H9 (cell line): ENCODE data around the gene PLXNA4. TPM values are rescaled to one million over a fixed set of nuclear protein-coding genes. Genes with fewer than 3 reads are reported as not detected.

Experiments used
- DNase-seq: peaks from one replicate; pipeline ENCODE4 v3.0.0-alpha.2; 2017
- H2AFZ ChIP-seq: one replicate; pipeline ENCODE4 v1.6.1; 2013; ENCODE audit warnings: mild to moderate bottlenecking, low read length, control low read depth, moderate library complexity
- H2AK5ac ChIP-seq: 2 replicates; pipeline ENCODE4 v1.6.1; 2013; ENCODE audit warnings: low read length, control low read depth, mixed read lengths; ENCODE audit not compliant: insufficient read length
- H2BK120ac ChIP-seq: one replicate; pipeline ENCODE4 v1.6.1; 2013; ENCODE audit warnings: low read depth, mild to moderate bottlenecking, low read length, control low read depth, inconsistent platforms; ENCODE audit not compliant: poor library complexity, severe bottlenecking
- H2BK12ac ChIP-seq: 2 replicates; pipeline ENCODE4 v1.6.1; 2013; ENCODE audit warnings: low read length, control low read depth, mixed read lengths, low read depth; ENCODE audit not compliant: insufficient read length
- H2BK15ac ChIP-seq: 2 replicates; pipeline ENCODE4 v1.6.1; 2013; ENCODE audit warnings: low read depth, low read length, control low read depth
- H2BK20ac ChIP-seq: one replicate; pipeline ENCODE4 v1.6.1; 2013; ENCODE audit warnings: low read depth, mild to moderate bottlenecking, low read length, control low read depth, inconsistent platforms; ENCODE audit not compliant: poor library complexity, severe bottlenecking
- H2BK5ac ChIP-seq: 2 replicates; pipeline ENCODE4 v1.6.1; 2013; ENCODE audit warnings: low read length, control low read depth, mixed read lengths; ENCODE audit not compliant: insufficient read length
- H3K14ac ChIP-seq: 2 replicates; pipeline ENCODE4 v1.6.1; 2013; ENCODE audit warnings: low read length, control low read depth; ENCODE audit not compliant: insufficient read depth
- H3K18ac ChIP-seq: 2 replicates; pipeline ENCODE4 v1.6.1; 2013; ENCODE audit warnings: low read depth, mild to moderate bottlenecking, mixed read lengths, low read length, control low read depth; ENCODE audit not compliant: insufficient read length
- H3K23ac ChIP-seq: 2 replicates; pipeline ENCODE4 v1.6.1; 2013; ENCODE audit warnings: low read length, control low read depth, mixed read lengths, low read depth; ENCODE audit not compliant: insufficient read length
- H3K23me2 ChIP-seq: 2 replicates; pipeline ENCODE4 v1.6.1; 2013; ENCODE audit warnings: low read depth, mild to moderate bottlenecking, mixed read lengths, low read length, control low read depth; ENCODE audit not compliant: insufficient read length, poor library complexity, severe bottlenecking
- H3K27ac ChIP-seq: 2 replicates; pipeline ENCODE4 v1.5.1; 2013; ENCODE audit warnings: low read length, control low read depth, mixed read lengths, low read depth; ENCODE audit not compliant: insufficient read length
- H3K27me3 ChIP-seq: 2 replicates; pipeline ENCODE4 v1.6.1; 2013; ENCODE audit warnings: low read length, control low read depth, inconsistent platforms; ENCODE audit not compliant: insufficient read depth
- H3K4ac ChIP-seq: 2 replicates; pipeline ENCODE4 v1.6.1; 2013; ENCODE audit warnings: low read depth, mild to moderate bottlenecking, control low read depth, inconsistent platforms, low read length, moderate library complexity
- H3K4me1 ChIP-seq: 2 replicates; pipeline ENCODE4 v1.6.1; 2013; ENCODE audit warnings: low read length, control low read depth, inconsistent platforms; ENCODE audit not compliant: insufficient read depth
- H3K4me2 ChIP-seq: 2 replicates; pipeline ENCODE4 v1.6.1; 2013; ENCODE audit warnings: low read length, control low read depth, mixed read lengths; ENCODE audit not compliant: insufficient read length, insufficient read depth
- H3K56ac ChIP-seq: 2 replicates; pipeline ENCODE4 v1.6.1; 2013; ENCODE audit warnings: low read depth, mild to moderate bottlenecking, mixed read lengths, low read length, control low read depth; ENCODE audit not compliant: insufficient read length
- H3K79me1 ChIP-seq: 2 replicates; pipeline ENCODE4 v1.6.1; 2013; ENCODE audit warnings: low read depth, mild to moderate bottlenecking, moderate library complexity, low read length, control low read depth, inconsistent platforms; ENCODE audit not compliant: insufficient read depth, poor library complexity, severe bottlenecking
- H3K79me2 ChIP-seq: 2 replicates; pipeline ENCODE4 v1.6.1; 2013; ENCODE audit warnings: low read length, control low read depth, inconsistent platforms; ENCODE audit not compliant: insufficient read depth
- H3K9ac ChIP-seq: 2 replicates; pipeline ENCODE4 v1.6.1; 2013; ENCODE audit warnings: low read length, control low read depth, mixed read lengths; ENCODE audit not compliant: insufficient read length; ENCODE audit errors: extremely low read depth
- H3K9me3 ChIP-seq: one replicate; pipeline ENCODE4 v1.6.1; 2013; ENCODE audit warnings: low read depth, low read length, inconsistent platforms; ENCODE audit not compliant: control insufficient read depth
- H3T11ph ChIP-seq: one replicate; pipeline ENCODE4 v1.6.1; 2013; ENCODE audit warnings: mild to moderate bottlenecking, low read length, control low read depth, inconsistent platforms
- H4K20me1 ChIP-seq: one replicate; pipeline ENCODE4 v1.6.1; 2013; ENCODE audit not compliant: control insufficient read depth, insufficient read length, insufficient read depth
- H4K5ac ChIP-seq: 2 replicates; pipeline ENCODE4 v1.6.1; 2013; ENCODE audit warnings: low read depth, mild to moderate bottlenecking, mixed read lengths, low read length, control low read depth; ENCODE audit not compliant: insufficient read length
- H4K8ac ChIP-seq: replicated peaks from 2 replicates; pipeline ENCODE4 v1.6.1; 2013; ENCODE audit warnings: low read length, control low read depth, mixed read lengths, low read depth; ENCODE audit not compliant: insufficient read length
- H4K91ac ChIP-seq: 2 replicates; pipeline ENCODE4 v1.6.1; 2013; ENCODE audit warnings: low read depth, mild to moderate bottlenecking, moderate library complexity, mixed read lengths, low read length, control low read depth; ENCODE audit not compliant: insufficient read length
- H3K27ac Mint-ChIP-seq, 3 experiments: 2 replicates in 2 of 3; 3 replicates in 1 of 3; pipeline ENCODE4 v1.8.0; 2020 to 2021; ENCODE audit warnings: mixed read lengths in 3 of 3, mild to moderate bottlenecking in 1 of 3, moderate library complexity in 1 of 3
- H3K27me3 Mint-ChIP-seq: 2 replicates; pipeline ENCODE4 v1.8.0; 2021; ENCODE audit warnings: low read depth, mild to moderate bottlenecking, moderate library complexity, mixed read lengths
- H3K36me3 Mint-ChIP-seq, 3 experiments: 2 replicates in 2 of 3; 3 replicates in 1 of 3; pipeline ENCODE4 v1.8.0; 2020 to 2021; ENCODE audit warnings: low read depth in 3 of 3, mixed read lengths in 3 of 3; ENCODE audit not compliant: insufficient read depth in 1 of 3
- H3K4me1 Mint-ChIP-seq, 2 experiments: 2 replicates each; pipeline ENCODE4 v1.8.0; 2020; ENCODE audit warnings: mixed read lengths in 2 of 2
- H3K4me3 Mint-ChIP-seq, 2 experiments: 2 replicates in 1 of 2; 3 replicates in 1 of 2; pipeline ENCODE4 v1.8.0; 2020 to 2021; ENCODE audit warnings: mild to moderate bottlenecking in 2 of 2, mixed read lengths in 2 of 2, moderate library complexity in 1 of 2
- H3K9me3 Mint-ChIP-seq, 2 experiments: 2 replicates in 1 of 2; 3 replicates in 1 of 2; pipeline ENCODE4 v1.8.0; 2020; ENCODE audit warnings: mild to moderate bottlenecking in 2 of 2, mixed read lengths in 2 of 2, moderate library complexity in 1 of 2
- CTCF ChIP-seq: fragments of 200-600 bp; sonication (generic); conservative IDR thresholded peaks from 3 replicates; pipeline ENCODE4 v1.8.0; 2021; ENCODE audit warnings: antibody characterized with exemption, mild to moderate bottlenecking
- WGBS: extraction: QIAGEN DNeasy Blood & Tissue Kit; methylation state at CpG from one replicate; pipeline ENCODE4 v1.1.7; 2013; ENCODE audit warnings: missing lambda C conversion rate, low lambda C conversion rate, mixed read lengths; ENCODE audit not compliant: insufficient read length; ENCODE audit errors: extremely low coverage; 5-methylcytosine and 5-hydroxymethylcytosine counted together
- total RNA-seq: library from RNA; stranded (reverse); gene quantifications from 2 replicates; pipeline ENCODE4 v1.2.1, GENCODE V29; 2021

Gene PLXNA4
- total RNA-seq, 1 experiment from 2014 or later = 0.35 TPM

DNA sequence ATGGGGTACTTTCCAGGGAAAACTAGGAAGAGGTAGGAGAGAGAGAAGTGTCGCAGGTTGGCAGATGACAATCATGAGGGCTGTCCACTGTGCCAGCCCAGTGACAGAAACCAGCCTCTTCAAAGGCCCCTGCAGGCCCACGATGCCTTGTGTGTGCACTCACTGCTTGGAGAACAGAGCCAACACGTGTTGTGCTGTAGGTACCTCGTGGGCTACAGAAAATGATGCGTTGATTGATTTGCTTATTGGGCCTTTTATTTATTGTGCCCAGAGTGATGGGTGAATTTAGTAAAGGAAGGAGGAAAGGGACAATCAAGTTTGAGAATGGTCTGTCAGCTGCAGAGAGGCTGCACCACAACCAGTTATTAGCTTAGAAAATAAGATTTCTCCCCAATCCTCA, 215.1 kb downstream of the PLXNA4 start:
- H4K20me1 ChIP-seq = no peaks in the 10 kb centered on the region
- H3K23me2 ChIP-seq = no peaks in the 10 kb centered on the region
- H2BK5ac ChIP-seq = no peak overlapping the region
- H2BK120ac ChIP-seq = no peak overlapping the region
- H4K5ac ChIP-seq = no peak overlapping the region
- no peak overlapping the region for H3K27ac Mint-ChIP-seq
- no peak overlapping the region for H2AFZ ChIP-seq
- no peaks in the 10 kb centered on the region for H3K4me1 ChIP-seq
- H2BK12ac ChIP-seq = no peak overlapping the region
- H3K23ac ChIP-seq = no peak overlapping the region
- TF ChIP-seq CTCF = no peak
- no peak overlapping the region for H3K18ac ChIP-seq
- no peak overlapping the region for H2BK20ac ChIP-seq
- H3K4me1 Mint-ChIP-seq = no peaks in the 10 kb centered on the region
- no peak overlapping the region for H3K4ac ChIP-seq
- no peak overlapping the region for H3K56ac ChIP-seq
- no peak overlapping the region for H3K4me2 ChIP-seq
- H3K9me3 Mint-ChIP-seq = no peaks in the 10 kb centered on the region
- no peak overlapping the region for H3K27ac ChIP-seq
- no peak overlapping the region for H2AK5ac ChIP-seq
- H3K36me3 Mint-ChIP-seq = no peaks in the 10 kb centered on the region
- no peak for DNase-seq
- H3K4me3 Mint-ChIP-seq = no peak overlapping the region
- WGBS = no CpG with 5 or more reads among the region's 5 CpGs
- no peak overlapping the region for H4K8ac ChIP-seq
- no peaks in the 10 kb centered on the region for H3K79me1 ChIP-seq
- H3K14ac ChIP-seq = no peak overlapping the region
- H3K27me3 ChIP-seq = no peaks in the 10 kb centered on the region
- H2BK15ac ChIP-seq = no peak overlapping the region
- no peak overlapping the region for H3T11ph ChIP-seq
- peaks cover 35% of the 10 kb centered on the region for H3K27me3 Mint-ChIP-seq
- no peak overlapping the region for H3K9ac ChIP-seq
- no peaks in the 10 kb centered on the region for H3K9me3 ChIP-seq
- no peaks in the 10 kb centered on the region for H3K79me2 ChIP-seq
- no peak overlapping the region for H4K91ac ChIP-seq
